ENCODE results near the gene SYNGR1. TPM values are rescaled to one million over a fixed set of nuclear protein-coding genes. Genes with fewer than 3 reads are reported as not detected.

Gene SYNGR1
- total and polyA plus RNA-seq, 2 donors (not counting 1 experiment from before 2014, with no cell fraction given) = 9.4 to 31.9 TPM

DNA sequence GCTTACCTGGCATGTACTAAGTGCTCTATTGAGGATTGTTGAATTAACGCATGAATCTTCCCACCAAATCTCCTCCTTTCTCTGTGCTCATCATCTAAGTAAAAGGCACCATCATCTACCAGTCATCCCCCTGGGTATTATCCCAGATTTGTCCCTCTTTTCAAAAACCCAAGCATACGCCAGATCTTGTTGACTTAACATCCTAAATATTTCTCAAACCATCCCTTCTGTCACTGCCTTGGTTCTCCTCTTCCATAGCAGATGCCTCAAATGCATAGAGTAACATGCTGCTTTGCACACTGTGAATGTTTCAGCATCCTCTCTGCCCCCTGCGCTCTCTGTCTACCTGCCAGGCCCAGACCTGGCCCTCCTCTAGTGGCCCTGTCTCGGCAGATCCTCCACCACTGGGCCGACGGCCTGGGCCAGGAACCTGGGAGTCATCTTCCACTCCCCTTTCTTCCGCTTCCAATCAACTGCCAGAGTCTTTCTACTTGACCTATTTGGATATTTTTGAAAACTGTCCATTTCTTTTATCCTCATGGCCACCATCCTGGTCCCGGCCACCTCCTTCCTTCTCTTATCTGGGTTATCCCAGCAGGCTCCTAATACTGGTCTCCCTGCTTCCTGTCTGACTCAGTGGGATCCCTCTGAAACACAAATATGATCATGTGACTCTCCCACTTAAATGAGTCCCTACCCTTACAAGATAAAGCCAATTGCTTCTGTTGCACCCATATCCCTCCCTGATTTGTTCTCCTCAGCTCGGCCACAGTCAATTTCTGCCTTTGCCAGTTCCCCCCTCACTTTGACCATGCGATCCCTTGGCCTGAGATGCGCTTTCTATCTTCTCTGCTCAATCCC is 46.4 kb downstream of the SYNGR1 start:
- Histone ChIP-seq H3K27ac (ENCODE audit: low read length in 2 of 2) (no peak overlapping the region), H4K20me1 (ENCODE audit: control insufficient read depth, insufficient read depth, low read length, poor library complexity, severe bottlenecking) (peaks cover 8% of the 10 kb centered on the region), H3K4me2 (replicated peaks; ENCODE audit: low read depth, low read length, poor library complexity, severe bottlenecking) (no peak overlapping the region), H3K36me3 (replicated peaks in 1 of 2; ENCODE audit: control extremely low read depth in 1 of 2, control insufficient read depth in 1 of 2, extremely low read depth in 1 of 2, insufficient read depth in 2 of 2, low read length in 1 of 2) (no peaks in the 10 kb centered on the region), H2AFZ (ENCODE audit: insufficient read depth, low read depth, low read length, poor library complexity, severe bottlenecking) (no peak overlapping the region), H3K27me3 (replicated peaks in 1 of 4; ENCODE audit: control extremely low read depth in 1 of 4, control insufficient read depth in 3 of 4, insufficient read depth in 4 of 4, low read length in 3 of 4) (no peaks in the 10 kb centered on the region), H3K9me3 (ENCODE audit: control extremely low read depth in 1 of 3, control insufficient read depth in 2 of 3, insufficient read depth in 1 of 3, low read length in 2 of 3) (no peaks in the 10 kb centered on the region), H3K4me1 (ENCODE audit: control insufficient read depth in 2 of 2, insufficient read depth in 2 of 2, low read length in 2 of 2) (peaks cover 9 to 16% of the 10 kb centered on the region in 2 donors), H3K79me2 (ENCODE audit: control insufficient read depth, insufficient read depth, low read length) (peaks cover 25% of the 10 kb centered on the region), H3K4me3 (ENCODE audit: control extremely low read depth in 1 of 5, extremely low read depth in 1 of 5, insufficient read depth in 1 of 5, low read depth in 2 of 5, low read length in 4 of 5) (no peak overlapping the region), H3K9ac (ENCODE audit: low read length) (no peak overlapping the region)
- no peak for ATAC-seq (ENCODE audit: low read depth)
- intact Hi-C loops (cut with micrococcal nuclease) = loop anchor here (5.0 kb wide), 1 partner anchor 714 kb away; the partner anchor contains the start of gene TOMM22
- Mint-ChIP-seq H3K27me3 (no peaks in the 10 kb centered on the region), H3K27ac (no peak overlapping the region), H3K4me3 (no peak overlapping the region), H3K4me1 (peaks cover 15% of the 10 kb centered on the region), H3K9me3 (ENCODE audit: insufficient read depth) (no peaks in the 10 kb centered on the region)
- CTCF ChIA-PET = interaction anchor here (1.1 kb wide), 1 partner anchor 45 kb away, joined by 3 read pairs; no protein-coding TSS in a partner anchor
- no peak for DNase-seq
- TF ChIP-seq EZH2 (IDR thresholded peaks at IDR 0.05; ENCODE audit: borderline replicate concordance, insufficient read depth, low read depth, low read length, poor library complexity, severe bottlenecking) = no peak
- TF ChIP-seq, protein P1, sequence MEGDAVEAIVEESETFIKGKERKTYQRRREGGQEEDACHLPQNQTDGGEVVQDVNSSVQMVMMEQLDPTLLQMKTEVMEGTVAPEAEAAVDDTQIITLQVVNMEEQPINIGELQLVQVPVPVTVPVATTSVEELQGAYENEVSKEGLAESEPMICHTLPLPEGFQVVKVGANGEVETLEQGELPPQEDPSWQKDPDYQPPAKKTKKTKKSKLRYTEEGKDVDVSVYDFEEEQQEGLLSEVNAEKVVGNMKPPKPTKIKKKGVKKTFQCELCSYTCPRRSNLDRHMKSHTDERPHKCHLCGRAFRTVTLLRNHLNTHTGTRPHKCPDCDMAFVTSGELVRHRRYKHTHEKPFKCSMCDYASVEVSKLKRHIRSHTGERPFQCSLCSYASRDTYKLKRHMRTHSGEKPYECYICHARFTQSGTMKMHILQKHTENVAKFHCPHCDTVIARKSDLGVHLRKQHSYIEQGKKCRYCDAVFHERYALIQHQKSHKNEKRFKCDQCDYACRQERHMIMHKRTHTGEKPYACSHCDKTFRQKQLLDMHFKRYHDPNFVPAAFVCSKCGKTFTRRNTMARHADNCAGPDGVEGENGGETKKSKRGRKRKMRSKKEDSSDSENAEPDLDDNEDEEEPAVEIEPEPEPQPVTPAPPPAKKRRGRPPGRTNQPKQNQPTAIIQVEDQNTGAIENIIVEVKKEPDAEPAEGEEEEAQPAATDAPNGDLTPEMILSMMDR (IDR thresholded peaks at IDR 0.05) = no peak
- 97% methylated on average over 10 of the region's 11 CpGs for WGBS (ENCODE audit: insufficient coverage)
- POLR2A ChIA-PET = interaction anchor here (0.7 kb wide), 1 partner anchor 30 kb away, joined by 4 read pairs; no protein-coding TSS in a partner anchor

GRCh38 chr22:39396797-39397195 is 47.0 kb downstream of the SYNGR1 start:
- no peaks in the 10 kb centered on the region for H3K27me3 Mint-ChIP-seq
- Histone ChIP-seq H3K4me2 (replicated peaks; ENCODE audit: low read depth, low read length, poor library complexity, severe bottlenecking) (no peak overlapping the region), H3K4me3 (ENCODE audit: control extremely low read depth in 1 of 5, extremely low read depth in 1 of 5, insufficient read depth in 1 of 5, low read depth in 2 of 5, low read length in 4 of 5) (no peak overlapping the region), H3K4me1 (ENCODE audit: control insufficient read depth in 2 of 2, insufficient read depth in 2 of 2, low read length in 2 of 2) (peaks cover 11 to 19% of the 10 kb centered on the region in 2 donors), H2AFZ (ENCODE audit: insufficient read depth, low read depth, low read length, poor library complexity, severe bottlenecking) (no peak overlapping the region), H3K9me3 (ENCODE audit: control extremely low read depth in 1 of 3, control insufficient read depth in 2 of 3, insufficient read depth in 1 of 3, low read length in 2 of 3) (no peaks in the 10 kb centered on the region), H3K27ac (ENCODE audit: low read length in 2 of 2) (no peak overlapping the region), H4K20me1 (ENCODE audit: control insufficient read depth, insufficient read depth, low read length, poor library complexity, severe bottlenecking) (peaks cover 8% of the 10 kb centered on the region), H3K9ac (ENCODE audit: low read length) (no peak overlapping the region), H3K36me3 (replicated peaks in 1 of 2; ENCODE audit: control extremely low read depth in 1 of 2, control insufficient read depth in 1 of 2, extremely low read depth in 1 of 2, insufficient read depth in 2 of 2, low read length in 1 of 2) (no peaks in the 10 kb centered on the region), H3K79me2 (ENCODE audit: control insufficient read depth, insufficient read depth, low read length) (peaks cover 32% of the 10 kb centered on the region), H3K27me3 (replicated peaks in 1 of 4; ENCODE audit: control extremely low read depth in 1 of 4, control insufficient read depth in 3 of 4, insufficient read depth in 4 of 4, low read length in 3 of 4) (no peaks in the 10 kb centered on the region)
- no peak for ATAC-seq (ENCODE audit: low read depth)
- TF ChIP-seq, protein P1 (IDR thresholded peaks at IDR 0.05) = no peak
- no peak for TF ChIP-seq EZH2 (IDR thresholded peaks at IDR 0.05; ENCODE audit: borderline replicate concordance, insufficient read depth, low read depth, low read length, poor library complexity, severe bottlenecking)
- no peak for DNase-seq
- H3K9me3 Mint-ChIP-seq (ENCODE audit: insufficient read depth) = no peaks in the 10 kb centered on the region
- 87% methylated on average over 3 of the region's 3 CpGs for WGBS (ENCODE audit: insufficient coverage)
- POLR2A ChIA-PET = no interaction called here
- CTCF ChIA-PET = interaction anchor here (0.8 kb wide), 1 partner anchor 132 kb away, joined by 3 read pairs; no protein-coding TSS in a partner anchor
- H3K4me3 Mint-ChIP-seq = peak overlapping the region; percentile 8
- intact Hi-C loops (cut with micrococcal nuclease) = loop anchor here (5.0 kb wide), 1 partner anchor 714 kb away; the partner anchor contains the start of gene TOMM22
- peaks cover 21% of the 10 kb centered on the region for H3K4me1 Mint-ChIP-seq
- no peak overlapping the region for H3K27ac Mint-ChIP-seq

Measured in B cell (primary cell).